H1 (cell line): ENCODE measurements around the gene COTL1. TPM values are rescaled to one million over a fixed set of nuclear protein-coding genes. Genes with fewer than 3 reads are reported as not detected.

Experiments
- CTCF ChIA-PET: fragments of 300-600 bp; sonication (Branson Sonifier 250); formaldehyde crosslinking; loops from one replicate; lab custom pipeline; 2021; ENCODE audit not compliant: partially characterized antibody; lab: Charles Lee
- POLR2A ChIA-PET: fragments of 300-600 bp; sonication (Branson Sonifier 250); formaldehyde crosslinking; loops from one replicate; lab custom pipeline; 2021; ENCODE audit warnings: inconsistent platforms; ENCODE audit not compliant: partially characterized antibody; lab: Charles Lee
- DNase-seq, 2 experiments: peaks; one replicate each; pipeline versions ENCODE4 v3.0.0 to v3.0.0-alpha.2; 2010 to 2022; ENCODE audit warnings: low spot score in 2 of 2, low read depth in 1 of 2, mixed read lengths in 1 of 2
- FAIRE-seq: peaks from 2 replicates; lab custom pipeline; 2011; peaks lifted over from hg19 to GRCh38; lab: Jason Lieb, UNC
- H2AFZ ChIP-seq: 2 replicates; pipeline ENCODE4 v1.8.1; 2012; ENCODE audit warnings: low read length, inconsistent platforms
- H2AK5ac ChIP-seq: 2 replicates; pipeline ENCODE4 v1.6.1; 2013; ENCODE audit warnings: low read depth, low read length
- H2BK120ac ChIP-seq: replicated peaks from 2 replicates; pipeline ENCODE3; 2013; ENCODE audit warnings: low read depth, low read length, inconsistent platforms
- H2BK12ac ChIP-seq: 2 replicates; pipeline ENCODE4 v1.6.1; 2013; ENCODE audit warnings: low read depth, low read length
- H2BK15ac ChIP-seq: 2 replicates; pipeline ENCODE4 v1.6.1; 2013; ENCODE audit warnings: low read length
- H2BK20ac ChIP-seq: 2 replicates; pipeline ENCODE4 v1.6.1; 2013; ENCODE audit warnings: low read length
- H2BK5ac ChIP-seq: 2 replicates; pipeline ENCODE4 v1.6.1; 2013; ENCODE audit warnings: low read depth, low read length
- H3K14ac ChIP-seq: 2 replicates; pipeline ENCODE4 v1.6.1; 2013; ENCODE audit warnings: inconsistent platforms; ENCODE audit not compliant: insufficient read length
- H3K18ac ChIP-seq: 2 replicates; pipeline ENCODE4 v1.6.1; 2013; ENCODE audit warnings: low read length; ENCODE audit errors: extremely low read depth
- H3K23ac ChIP-seq: 2 replicates; pipeline ENCODE4 v1.6.1; 2013; ENCODE audit warnings: inconsistent platforms; ENCODE audit not compliant: insufficient read length
- H3K23me2 ChIP-seq: 2 replicates; pipeline ENCODE4 v1.6.1; 2013; ENCODE audit warnings: low read depth, low read length
- H3K27ac ChIP-seq: 2 replicates; pipeline ENCODE4 v1.6.1; 2011; ENCODE audit warnings: low read depth, low read length, inconsistent platforms
- H3K27me3 ChIP-seq, 4 experiments: replicated peaks in 1 of 4; 1 replicate in 1 of 4; 2 replicates in 3 of 4; pipeline versions ENCODE4 v1.6.1 to v1.8.1; 2011 to 2013; ENCODE audit warnings: low read length in 3 of 4, mild to moderate bottlenecking in 3 of 4, inconsistent platforms in 2 of 4, mixed read lengths in 2 of 4, moderate library complexity in 1 of 4; ENCODE audit not compliant: control insufficient read depth in 3 of 4, insufficient read depth in 3 of 4; ENCODE audit errors: extremely low read depth in 1 of 4
- H3K36me3 ChIP-seq, 4 experiments: 2 replicates each; pipeline versions ENCODE4 v1.6.1 to v1.8.1; 2011 to 2013; ENCODE audit warnings: mild to moderate bottlenecking in 4 of 4, low read length in 3 of 4, moderate library complexity in 2 of 4, control low read depth in 1 of 4, inconsistent platforms in 1 of 4; ENCODE audit not compliant: insufficient read depth in 4 of 4, control insufficient read depth in 2 of 4
- H3K4ac ChIP-seq: replicated peaks from 2 replicates; pipeline ENCODE3; 2013; ENCODE audit warnings: low read length, low read depth, mixed read lengths, inconsistent platforms; ENCODE audit not compliant: insufficient read length
- H3K4me1 ChIP-seq, 4 experiments: replicated peaks in 1 of 4; 1 replicate in 1 of 4; 2 replicates in 3 of 4; pipeline versions ENCODE4 v1.6.1 to v1.8.1; 2011 to 2013; ENCODE audit warnings: low read length in 3 of 4, inconsistent platforms in 2 of 4, mixed read lengths in 1 of 4; ENCODE audit not compliant: insufficient read depth in 4 of 4, control insufficient read depth in 3 of 4
- H3K4me2 ChIP-seq, 2 experiments: 2 replicates each; pipeline versions ENCODE4 v1.6.1 to v1.8.1; 2011 to 2013; ENCODE audit warnings: low read depth in 2 of 2, low read length in 2 of 2, control low read depth in 1 of 2, inconsistent platforms in 1 of 2, mild to moderate bottlenecking in 1 of 2; ENCODE audit not compliant: insufficient read depth in 1 of 2
- H3K4me3 ChIP-seq, 4 experiments: fragments of 200-600, 300-600 bp in 1 of 4; sonication (generic), shearing (Covaris generic), sonication (Bioruptor Twin) in 1 of 4; 2 replicates each; pipeline versions ENCODE4 v1.5.1 to v1.8.1; 2011 to 2016; ENCODE audit warnings: low read length in 4 of 4, low read depth in 3 of 4, control low read depth in 2 of 4, inconsistent platforms in 2 of 4, mild to moderate bottlenecking in 2 of 4, mixed read lengths in 1 of 4, moderate library complexity in 1 of 4; ENCODE audit not compliant: insufficient read depth in 2 of 4; ENCODE audit errors: extremely low read depth in 1 of 4
- H3K56ac ChIP-seq: replicated peaks from 2 replicates; pipeline ENCODE3; 2013; ENCODE audit warnings: low read depth, mild to moderate bottlenecking, mixed read lengths, low read length, inconsistent platforms; ENCODE audit not compliant: insufficient read length
- H3K79me1 ChIP-seq: 2 replicates; pipeline ENCODE4 v1.6.1; 2013; ENCODE audit warnings: low read depth, low read length, control low read depth
- H3K79me2 ChIP-seq, 2 experiments: 2 replicates each; pipeline versions ENCODE4 v1.6.1 to v1.8.1; 2012 to 2013; ENCODE audit warnings: low read length in 2 of 2, mild to moderate bottlenecking in 2 of 2, inconsistent platforms in 1 of 2; ENCODE audit not compliant: insufficient read depth in 2 of 2, control insufficient read depth in 1 of 2
- H3K9ac ChIP-seq, 4 experiments: replicated peaks in 1 of 4; 1 replicate in 1 of 4; 2 replicates in 3 of 4; pipeline versions ENCODE4 v1.6.1 to v1.8.1; 2011 to 2013; ENCODE audit warnings: low read depth in 3 of 4, low read length in 3 of 4, control low read depth in 2 of 4, mild to moderate bottlenecking in 2 of 4, moderate library complexity in 2 of 4, inconsistent platforms in 1 of 4; ENCODE audit errors: extremely low read depth in 1 of 4
- H3K9me3 ChIP-seq, 2 experiments: 2 replicates each; pipeline versions ENCODE4 v1.6.1 to v1.8.1; 2012 to 2013; ENCODE audit warnings: mild to moderate bottlenecking in 2 of 2, moderate library complexity in 2 of 2, control low read depth in 1 of 2, inconsistent platforms in 1 of 2, low read depth in 1 of 2, low read length in 1 of 2, mixed read lengths in 1 of 2; ENCODE audit not compliant: insufficient read depth in 2 of 2
- H4K20me1 ChIP-seq, 2 experiments: replicated peaks in 1 of 2; 2 replicates each; pipeline versions ENCODE3 to v1.8.1; 2011 to 2013; ENCODE audit warnings: inconsistent platforms in 2 of 2, low read length in 2 of 2, mild to moderate bottlenecking in 1 of 2; ENCODE audit not compliant: insufficient read depth in 2 of 2, control insufficient read depth in 1 of 2
- H4K5ac ChIP-seq: 2 replicates; pipeline ENCODE4 v1.6.1; 2013; ENCODE audit warnings: low read length, low read depth, mixed read lengths, inconsistent platforms; ENCODE audit not compliant: insufficient read length
- H4K8ac ChIP-seq: 2 replicates; pipeline ENCODE4 v1.8.0; 2013; ENCODE audit warnings: mild to moderate bottlenecking, moderate library complexity, low read length, inconsistent platforms; ENCODE audit not compliant: insufficient read depth; ENCODE audit errors: extremely low read depth
- H4K91ac ChIP-seq: replicated peaks from 2 replicates; pipeline ENCODE3; 2013; ENCODE audit warnings: low read length, mixed read lengths, inconsistent platforms; ENCODE audit not compliant: insufficient read length
- BCL11A ChIP-seq, 2 experiments: IDR thresholded peaks; one replicate each; pipeline ENCODE4 v1.6.1; 2011; ENCODE audit warnings: low read depth in 2 of 2, low read length in 2 of 2, mild to moderate bottlenecking in 2 of 2
- KDM1A ChIP-seq: fragments of 200-600, 300-600 bp; sonication (generic); IDR thresholded peaks from 2 replicates; pipeline ENCODE4 v1.7.1; 2016; ENCODE audit warnings: mild to moderate bottlenecking, low read length, borderline replicate concordance
- RFX5 ChIP-seq: IDR thresholded peaks from 2 replicates; pipeline ENCODE4 v1.6.1; 2011; ENCODE audit warnings: low read depth, low read length, improper control_type of control experiment, borderline replicate concordance
- WGBS, 2 experiments: shearing (Covaris generic) in 1 of 2; methylation state at CpG; one replicate each; pipeline versions ENCODE4 v1.1.6 to v1.1.7; 2013 to 2015; ENCODE audit warnings: low lambda C conversion rate in 2 of 2, mixed read lengths in 2 of 2, inconsistent platforms in 1 of 2, low coverage in 1 of 2, missing lambda C conversion rate in 1 of 2; ENCODE audit not compliant: insufficient replicate concordance in 2 of 2, insufficient coverage in 1 of 2, insufficient read length in 1 of 2; ENCODE audit errors: extremely low coverage in 1 of 2, missing lambda C conversion rate in 1 of 2; 5-methylcytosine and 5-hydroxymethylcytosine counted together
- polyA plus RNA-seq, 7 experiments: library from polyadenylated mRNA; depleted of rRNA in 3 of 7; stranded (reverse) in 5 of 7; unstranded in 2 of 7; fragments of >200 nt in 5 of 7; fragments of 200-250 nt in 2 of 7; gene quantifications; 1 replicate in 5 of 7; 2 replicates in 1 of 7; 4 replicates in 1 of 7; pipeline versions ENCODE4 v1.2.1 to v1.2.3, GENCODE V29; 2011 to 2013; ENCODE audit warnings: missing spikeins in 2 of 7, mixed read lengths in 2 of 7
- total RNA-seq: library from RNA; stranded (reverse); fragmentation: NEBNext Ultra II Directional; extraction: Animal tissue kit (Norgen Biotek cat#: 25700); gene quantifications from 2 replicates; pipeline ENCODE4 v1.2.1, GENCODE V29; 2021

COTL1 gene
- total and polyA plus RNA-seq, 2 of the 8 experiments (the other 6 are each of a cell fraction or from before 2014, with no cell fraction given): 59.2 to 183 TPM

GRCh38 chr16:84630446-84631152, 12.7 kb upstream of the COTL1 start:
- ChIA-PET CTCF (interaction anchor here (0.9 to 1.2 kb wide), 3 partner anchors 9 to 120 kb away, joined by 3 to 5 read pairs (median 4); partner anchors contain the start of gene KLHL36), POLR2A (no interaction called here)
- Histone ChIP-seq H2BK12ac (no peak overlapping the region), H3K4me2 (no peak overlapping the region), H3K18ac (no peak overlapping the region), H3K27ac (no peak overlapping the region), H3K56ac (no peak overlapping the region), H2AK5ac (no peak overlapping the region), H3K36me3 (no peaks in the 10 kb centered on the region), H2BK120ac (no peak overlapping the region), H3K4me1 (peaks cover 0 to 6% (median 3%) of the 10 kb centered on the region in 4 experiments; a peak in 3 of 7 replicates), H2BK5ac (no peak overlapping the region), H4K5ac (no peak overlapping the region), H2AFZ (no peak overlapping the region), H3K27me3 (no peaks in the 10 kb centered on the region), H4K20me1 (no peaks in the 10 kb centered on the region), H3K14ac (no peak overlapping the region), H3K4me3 (no peak overlapping the region), H3K79me1 (no peaks in the 10 kb centered on the region), H3K23ac (no peak overlapping the region), H4K91ac (no peak overlapping the region), H3K9ac (no peak overlapping the region), H3K9me3 (no peaks in the 10 kb centered on the region), H4K8ac (no peak overlapping the region), H3K4ac (no peak overlapping the region), H3K23me2 (no peaks in the 10 kb centered on the region), H2BK20ac (no peak overlapping the region), H2BK15ac (no peak overlapping the region), H3K79me2 (no peaks in the 10 kb centered on the region)
- no peak for FAIRE-seq
- TF ChIP-seq RFX5: no peak
- 0 out of 2 replicates have a peak, but pooled peaks have one; percentile 15 for TF ChIP-seq KDM1A
- no peak for TF ChIP-seq BCL11A (IDR thresholded peaks at IDR 0.05; ENCODE audit: low read depth in 2 of 2, low read length in 2 of 2)
- WGBS, 2 experiments: 93% methylated on average over 16 of the region's 16 CpGs; no CpG with 5 or more reads in 1 of the 2 experiments
- no peak for DNase-seq
